HepG2 (cell line): ENCODE results near the gene IFIT1. TPM values are rescaled to one million over a fixed set of nuclear protein-coding genes. Genes with fewer than 3 reads are reported as not detected.

ENCODE experiments used
- CHCHD3 ChIP-seq: sonication (generic); formaldehyde crosslinking; IDR thresholded peaks from 2 replicates; pipeline ENCODE4 v1.8.0; 2022; ENCODE audit warnings: mild to moderate bottlenecking, missing genetic modification reagents, moderate library complexity
- HMGXB3 ChIP-seq: sonication (generic); formaldehyde crosslinking; IDR thresholded peaks from 2 replicates; pipeline ENCODE4 v1.4.0; 2020; ENCODE audit warnings: missing genetic modification reagents, borderline replicate concordance
- KLF11 ChIP-seq: IDR thresholded peaks from 2 replicates; pipeline ENCODE4 v1.6.1; 2016; ENCODE audit warnings: missing compliant biosample characterization
- MAFK ChIP-seq, 2 experiments: IDR thresholded peaks in 1 of 2; conservative IDR thresholded peaks in 1 of 2; 2 replicates each; pipeline ENCODE4 v1.6.1; 2011; ENCODE audit warnings: improper control_type of control experiment in 2 of 2, low read length in 2 of 2
- MTA1 ChIP-seq: sonication (generic); formaldehyde crosslinking; IDR thresholded peaks from 2 replicates; pipeline ENCODE4 v1.4.0; 2020; ENCODE audit warnings: missing genetic modification reagents, mild to moderate bottlenecking, borderline replicate concordance
- POLR2AphosphoS2 ChIP-seq: IDR thresholded peaks from 2 replicates; pipeline ENCODE4 v1.6.1; 2011; ENCODE audit warnings: low read depth, low read length, improper control_type of control experiment
- ZFP82 ChIP-seq: sonication (generic); formaldehyde crosslinking; IDR thresholded peaks from 2 replicates; pipeline ENCODE4 v1.5.1; 2020; ENCODE audit warnings: mild to moderate bottlenecking, missing genetic modification reagents, borderline replicate concordance
- ZIK1 ChIP-seq: sonication (generic); formaldehyde crosslinking; IDR thresholded peaks from 2 replicates; pipeline ENCODE4 v1.5.0; 2020; ENCODE audit warnings: mild to moderate bottlenecking, low read depth, missing genetic modification reagents, borderline replicate concordance
- ZNF225 ChIP-seq: sonication (generic); formaldehyde crosslinking; IDR thresholded peaks from 2 replicates; pipeline ENCODE4 v1.4.0; 2020; ENCODE audit warnings: mild to moderate bottlenecking, missing genetic modification reagents
- ZNF234 ChIP-seq: sonication (generic); formaldehyde crosslinking; conservative IDR thresholded peaks from 2 replicates; pipeline ENCODE4 v1.5.1; 2020; ENCODE audit warnings: mild to moderate bottlenecking, missing genetic modification reagents
- ZNF44 ChIP-seq: sonication (generic); formaldehyde crosslinking; IDR thresholded peaks from 2 replicates; pipeline ENCODE4 v1.5.1; 2020; ENCODE audit warnings: mild to moderate bottlenecking, missing genetic modification reagents
- ZNF446 ChIP-seq: sonication (generic); formaldehyde crosslinking; IDR thresholded peaks from 2 replicates; pipeline ENCODE4 v1.5.0; 2020; ENCODE audit warnings: mild to moderate bottlenecking, missing genetic modification reagents
- ZNF513 ChIP-seq: sonication (generic); formaldehyde crosslinking; conservative IDR thresholded peaks from 2 replicates; pipeline ENCODE4 v1.5.0; 2020; ENCODE audit warnings: missing genetic modification reagents
- ZNF547 ChIP-seq: sonication (generic); formaldehyde crosslinking; IDR thresholded peaks from 2 replicates; pipeline ENCODE4 v1.5.1; 2020; ENCODE audit warnings: mild to moderate bottlenecking, missing genetic modification reagents
- ZNF576 ChIP-seq: sonication (generic); formaldehyde crosslinking; IDR thresholded peaks from 2 replicates; pipeline ENCODE4 v1.4.0; 2020; ENCODE audit warnings: mild to moderate bottlenecking, missing genetic modification reagents
- ZNF737 ChIP-seq: sonication (generic); formaldehyde crosslinking; IDR thresholded peaks from 2 replicates; pipeline ENCODE4 v1.5.0; 2020; ENCODE audit warnings: missing genetic modification reagents, mild to moderate bottlenecking, borderline replicate concordance
- ZNF775 ChIP-seq: sonication (generic); formaldehyde crosslinking; IDR thresholded peaks from 2 replicates; pipeline ENCODE4 v1.4.0; 2020; ENCODE audit warnings: missing genetic modification reagents, mild to moderate bottlenecking, moderate library complexity, borderline replicate concordance
- ZNF788 ChIP-seq: sonication (generic); formaldehyde crosslinking; IDR thresholded peaks from 2 replicates; pipeline ENCODE4 v1.5.0; 2020; ENCODE audit warnings: mild to moderate bottlenecking, missing genetic modification reagents, borderline replicate concordance
- ZSCAN25 ChIP-seq: sonication (generic); formaldehyde crosslinking; IDR thresholded peaks from 2 replicates; pipeline ENCODE4 v1.8.0; 2022; ENCODE audit warnings: mild to moderate bottlenecking, missing genetic modification reagents
- polyA plus RNA-seq, 8 experiments: library from polyadenylated mRNA; depleted of rRNA in 3 of 8; stranded (reverse) in 7 of 8; unstranded in 1 of 8; fragments of >200 nt; fragmentation: Illumina TruSeq in 4 of 8; extraction: Trizol in 4 of 8; gene quantifications; 2 replicates each; pipeline versions ENCODE4 v1.2.1 to v1.2.3, GENCODE V29; 2011 to 2016; ENCODE audit warnings: low read depth in 4 of 8, missing spikeins in 1 of 8, mixed read lengths in 1 of 8; ENCODE audit not compliant: insufficient read depth in 1 of 8
- total RNA-seq, 5 experiments: library from RNA; depleted of rRNA; stranded (reverse); fragments of >200 nt; fragmentation: Illumina TruSeq; extraction: Trizol; gene quantifications; 2 replicates each; pipeline ENCODE4 v1.2.3, GENCODE V29; 2016; ENCODE audit warnings: low read depth in 1 of 5
- TF ChIP-seq, protein P1 (sequence below): sonication (generic); formaldehyde crosslinking; IDR thresholded peaks from 2 replicates; pipeline ENCODE4 v1.9.0; 2021; ENCODE audit warnings: missing genetic modification reagents, borderline replicate concordance
- TF ChIP-seq, protein P2 (sequence below): sonication (generic); formaldehyde crosslinking; IDR thresholded peaks from 2 replicates; pipeline ENCODE4 v1.5.0; 2020; ENCODE audit warnings: missing genetic modification reagents

Gene IFIT1
- total and polyA plus RNA-seq, 2 of the 13 experiments (the other 11 are each of a cell fraction or from before 2014, with no cell fraction given), result 1.5 to 5.5 TPM

GRCh38 chr10:89414879-89415821, 22.7 kb downstream of the IFIT1 start (continued):
- TF ChIP-seq ZIK1 (CRISPR knock-in tag) (peak; percentile 55; the same call in 1 of the 2 replicates), ZSCAN25 (CRISPR knock-in tag) (peak; percentile 73), ZNF234 (no peak), CHCHD3 (CRISPR knock-in tag) (no peak), ZNF737 (CRISPR knock-in tag) (no peak), POLR2AphosphoS2 (no peak), ZNF775 (CRISPR knock-in tag) (no peak), ZNF225 (CRISPR knock-in tag) (no peak), ZNF446 (CRISPR knock-in tag) (no peak), ZNF547 (CRISPR knock-in tag) (no peak; the same call in 1 of the 2 replicates), ZFP82 (no peak), MTA1 (0 out of 2 replicates have a peak, but pooled peaks have one; percentile 38), ZNF513 (CRISPR knock-in tag) (no peak), ZNF788 (CRISPR knock-in tag) (no peak), HMGXB3 (CRISPR knock-in tag) (no peak), ZNF576 (CRISPR knock-in tag) (no peak), MAFK (conservative IDR thresholded peaks at IDR 0.05 in 1 of 2, IDR thresholded peaks at IDR 0.05 in 1 of 2; ENCODE audit: low read length in 2 of 2) (no peak), KLF11 (CRISPR knock-in tag) (no peak), ZNF44 (CRISPR knock-in tag) (no peak)
- TF ChIP-seq, protein P1, sequence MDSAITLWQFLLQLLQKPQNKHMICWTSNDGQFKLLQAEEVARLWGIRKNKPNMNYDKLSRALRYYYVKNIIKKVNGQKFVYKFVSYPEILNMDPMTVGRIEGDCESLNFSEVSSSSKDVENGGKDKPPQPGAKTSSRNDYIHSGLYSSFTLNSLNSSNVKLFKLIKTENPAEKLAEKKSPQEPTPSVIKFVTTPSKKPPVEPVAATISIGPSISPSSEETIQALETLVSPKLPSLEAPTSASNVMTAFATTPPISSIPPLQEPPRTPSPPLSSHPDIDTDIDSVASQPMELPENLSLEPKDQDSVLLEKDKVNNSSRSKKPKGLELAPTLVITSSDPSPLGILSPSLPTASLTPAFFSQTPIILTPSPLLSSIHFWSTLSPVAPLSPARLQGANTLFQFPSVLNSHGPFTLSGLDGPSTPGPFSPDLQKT (CRISPR knock-in tag), result no peak
- TF ChIP-seq, protein P2, sequence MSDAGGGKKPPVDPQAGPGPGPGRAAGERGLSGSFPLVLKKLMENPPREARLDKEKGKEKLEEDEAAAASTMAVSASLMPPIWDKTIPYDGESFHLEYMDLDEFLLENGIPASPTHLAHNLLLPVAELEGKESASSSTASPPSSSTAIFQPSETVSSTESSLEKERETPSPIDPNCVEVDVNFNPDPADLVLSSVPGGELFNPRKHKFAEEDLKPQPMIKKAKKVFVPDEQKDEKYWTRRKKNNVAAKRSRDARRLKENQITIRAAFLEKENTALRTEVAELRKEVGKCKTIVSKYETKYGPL (CRISPR knock-in tag), result no peak
